Coronary artery (tissue), 2 donors: ENCODE data around the gene MMADHC.

Experiments used
- DNase-seq: peaks from one replicate; pipeline ENCODE4 v3.0.0-alpha.2; 2017; ENCODE audit warnings: low spot score
- H3K27ac ChIP-seq, 2 donors: fragments of 200-600 bp; sonication (generic); one replicate each; pipeline ENCODE4 v1.5.1; 2016 to 2019
- H3K4me3 ChIP-seq: fragments of 200-600 bp; sonication (generic); 2 replicates; pipeline ENCODE4 v1.5.1; 2016; ENCODE audit warnings: mild to moderate bottlenecking, moderate library complexity
- TF ChIP-seq, protein P1 (sequence below): fragments of 200-600 bp; sonication (generic); IDR thresholded peaks from one replicate; pipeline ENCODE4 v1.5.1; 2019; ENCODE audit warnings: antibody characterized with exemption

Gene MMADHC

DNA sequence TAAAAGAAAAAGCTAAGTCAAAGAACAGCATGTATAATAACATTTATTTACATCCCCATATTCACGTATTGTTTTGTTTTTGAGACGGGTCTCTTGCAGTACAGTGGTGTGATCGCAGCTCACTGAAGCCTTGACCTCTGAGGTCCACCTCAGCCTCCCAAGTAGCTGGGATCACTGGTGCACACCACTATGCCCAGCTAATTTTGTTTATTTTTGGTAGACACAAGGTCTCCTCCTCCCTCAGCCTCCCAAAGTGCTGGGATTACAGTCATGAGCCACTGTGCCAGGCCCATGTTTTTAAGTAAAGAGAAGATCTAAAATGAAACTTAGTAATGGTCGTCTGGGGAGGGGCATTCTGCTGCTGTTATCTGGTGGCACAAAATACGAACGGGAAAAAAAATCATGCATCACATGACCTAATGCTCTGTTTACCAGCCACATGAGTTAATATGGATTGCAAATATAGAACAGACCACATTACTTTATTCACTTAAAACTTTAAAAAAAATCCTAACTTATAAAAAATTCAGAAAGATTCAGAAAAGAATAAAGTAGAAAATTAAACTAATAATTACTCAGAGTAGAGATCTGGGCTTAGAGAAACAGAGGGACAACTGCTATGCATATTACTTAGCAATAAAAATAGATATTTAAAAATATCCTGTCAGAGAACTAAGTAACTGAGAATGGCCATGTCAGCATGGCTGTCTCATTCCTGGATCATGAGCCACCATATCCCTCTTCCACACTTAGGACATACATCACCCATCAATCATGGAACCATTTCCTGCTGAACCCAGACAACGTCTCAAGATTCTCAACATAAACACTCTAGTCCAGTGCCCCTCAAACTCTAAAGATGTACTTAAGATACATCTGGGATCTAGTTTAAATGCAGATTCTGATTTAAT, 7.3 kb downstream of the MMADHC start:
- H3K4me3 ChIP-seq = peak overlapping the region; percentile 19
- no peak for DNase-seq
- peak overlapping the region in 1 of 2 donors; percentile 61 for H3K27ac ChIP-seq
- TF ChIP-seq, protein P1, sequence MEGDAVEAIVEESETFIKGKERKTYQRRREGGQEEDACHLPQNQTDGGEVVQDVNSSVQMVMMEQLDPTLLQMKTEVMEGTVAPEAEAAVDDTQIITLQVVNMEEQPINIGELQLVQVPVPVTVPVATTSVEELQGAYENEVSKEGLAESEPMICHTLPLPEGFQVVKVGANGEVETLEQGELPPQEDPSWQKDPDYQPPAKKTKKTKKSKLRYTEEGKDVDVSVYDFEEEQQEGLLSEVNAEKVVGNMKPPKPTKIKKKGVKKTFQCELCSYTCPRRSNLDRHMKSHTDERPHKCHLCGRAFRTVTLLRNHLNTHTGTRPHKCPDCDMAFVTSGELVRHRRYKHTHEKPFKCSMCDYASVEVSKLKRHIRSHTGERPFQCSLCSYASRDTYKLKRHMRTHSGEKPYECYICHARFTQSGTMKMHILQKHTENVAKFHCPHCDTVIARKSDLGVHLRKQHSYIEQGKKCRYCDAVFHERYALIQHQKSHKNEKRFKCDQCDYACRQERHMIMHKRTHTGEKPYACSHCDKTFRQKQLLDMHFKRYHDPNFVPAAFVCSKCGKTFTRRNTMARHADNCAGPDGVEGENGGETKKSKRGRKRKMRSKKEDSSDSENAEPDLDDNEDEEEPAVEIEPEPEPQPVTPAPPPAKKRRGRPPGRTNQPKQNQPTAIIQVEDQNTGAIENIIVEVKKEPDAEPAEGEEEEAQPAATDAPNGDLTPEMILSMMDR = no peak

DNA sequence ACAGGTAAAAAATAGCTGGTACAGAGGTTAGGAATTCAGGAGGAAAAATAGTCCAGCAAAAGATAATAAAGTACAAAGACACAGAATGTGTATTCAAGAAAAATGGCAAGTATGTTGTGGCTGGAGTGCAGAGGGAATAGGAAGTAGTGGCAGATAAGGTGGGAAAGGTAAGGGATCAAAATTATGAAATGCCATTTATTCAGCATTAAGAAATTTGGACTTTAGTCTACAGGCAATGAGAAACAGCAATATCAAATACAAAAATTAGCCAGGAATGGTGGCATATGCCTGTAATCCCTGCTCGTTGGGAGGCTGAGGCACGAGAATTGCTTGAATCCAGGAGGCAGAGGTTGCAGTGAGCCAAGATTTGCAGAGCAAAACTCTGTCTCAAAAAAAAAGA, 10.3 kb downstream of the MMADHC start:
- Histone ChIP-seq H3K27ac (no peak overlapping the region), H3K4me3 (no peak overlapping the region)
- no peak for DNase-seq
- TF ChIP-seq, protein P1 = no peak

DNA sequence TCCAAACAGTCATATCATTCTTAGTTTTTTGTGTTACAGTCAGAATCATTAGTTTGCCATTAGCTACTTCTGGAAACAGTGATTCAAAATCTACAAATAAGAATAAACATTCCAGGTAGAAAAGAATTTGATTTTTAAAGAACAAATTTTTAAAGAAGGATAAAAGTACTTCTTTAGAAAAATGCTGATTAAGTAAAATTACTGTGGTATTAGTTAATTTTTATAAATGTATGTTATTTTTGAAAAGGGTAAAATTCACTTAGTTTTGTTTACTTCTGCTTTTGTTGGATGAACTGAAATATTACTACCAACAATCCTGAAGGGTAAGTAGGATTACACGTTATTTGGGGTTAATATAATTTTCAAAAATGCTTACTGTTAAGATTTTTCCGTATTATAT, 11.8 kb downstream of the MMADHC start:
- TF ChIP-seq, protein P1 = no peak
- H3K4me3 ChIP-seq = no peak overlapping the region
- no peak for DNase-seq
- H3K27ac ChIP-seq = no peak overlapping the region

DNA sequence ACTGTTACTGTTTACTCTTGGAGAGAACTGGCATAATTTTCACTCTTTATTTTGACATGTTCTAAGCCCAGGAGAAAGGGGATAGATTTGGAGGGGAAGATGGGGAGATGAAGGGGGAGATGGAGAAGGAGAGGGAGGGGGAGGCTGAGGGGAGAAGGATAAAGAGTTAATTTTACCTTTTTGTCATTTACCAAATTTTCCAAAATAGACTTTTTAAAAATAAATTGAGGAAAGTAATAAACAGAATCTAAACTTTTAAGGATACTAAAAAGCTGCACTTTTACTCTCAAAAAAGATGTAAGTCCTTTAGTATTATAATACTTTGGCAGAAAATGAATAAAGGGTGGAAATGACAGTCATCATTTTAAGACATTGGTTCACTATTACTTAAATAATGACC, 12.3 kb downstream of the MMADHC start:
- no peak overlapping the region for H3K27ac ChIP-seq
- TF ChIP-seq, protein P1 = no peak
- no peak overlapping the region for H3K4me3 ChIP-seq
- DNase-seq = no peak

DNA sequence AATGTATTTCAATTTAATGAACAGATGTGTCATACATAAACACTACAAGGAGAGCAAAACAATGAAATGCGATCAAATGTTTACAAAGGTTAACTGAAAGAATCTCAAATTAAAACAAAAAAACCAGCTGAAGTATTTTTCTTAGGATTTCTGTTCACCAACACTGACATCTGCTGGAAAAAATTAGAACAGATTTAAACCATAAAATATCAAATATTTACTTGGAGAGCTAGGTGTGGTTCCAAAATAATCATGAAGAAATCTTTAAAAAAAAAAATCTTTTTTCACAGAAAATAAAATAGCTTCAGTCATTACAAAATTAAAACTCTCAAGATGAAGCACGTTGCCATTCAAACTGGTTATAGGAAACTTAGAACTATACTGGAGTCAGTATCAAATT, 13.8 kb downstream of the MMADHC start:
- no peak for DNase-seq
- TF ChIP-seq, protein P1 = no peak
- no peak overlapping the region for H3K4me3 ChIP-seq
- no peak overlapping the region for H3K27ac ChIP-seq

DNA sequence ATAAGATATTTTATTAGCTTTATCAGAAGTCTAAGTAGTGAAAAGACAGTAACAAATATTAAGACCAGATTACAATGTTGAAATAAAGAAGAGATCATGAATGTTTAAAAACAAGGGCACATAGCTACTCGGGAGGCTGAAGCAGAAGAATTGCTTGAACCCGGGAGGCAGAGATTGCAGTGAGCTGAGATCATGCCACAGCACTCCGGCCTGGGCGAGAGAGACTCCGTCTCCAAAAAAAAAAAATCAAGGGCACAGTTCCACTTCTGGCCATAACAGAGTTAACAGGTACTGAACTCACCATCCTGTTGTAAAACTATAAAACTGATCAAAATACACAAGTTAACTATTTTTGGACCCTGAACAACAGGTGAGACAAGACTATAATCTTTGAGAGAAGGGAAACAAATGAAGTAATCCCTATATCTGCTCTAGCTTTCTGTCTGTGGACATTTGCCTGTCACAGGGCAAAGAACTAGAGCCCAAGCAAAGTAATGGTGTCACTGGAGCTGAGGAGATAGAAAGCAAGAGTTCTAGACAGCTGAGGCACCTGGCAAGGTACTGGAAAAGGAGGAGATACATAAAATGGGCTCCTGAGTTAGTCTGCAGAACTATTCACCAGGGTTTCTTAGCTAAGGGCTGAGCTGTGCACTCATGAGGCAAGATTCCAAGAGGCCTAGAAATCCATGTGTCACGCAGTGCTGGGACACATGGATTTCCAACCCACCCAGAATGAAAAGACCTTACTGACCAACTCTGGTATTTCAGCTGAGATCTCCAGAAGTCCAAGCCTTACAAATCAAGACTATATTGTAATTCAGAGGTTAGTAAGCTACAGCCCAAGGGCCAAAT, 15.2 kb downstream of the MMADHC start:
- DNase-seq = no peak
- H3K4me3 ChIP-seq = no peak overlapping the region
- TF ChIP-seq, protein P1 = no peak
- H3K27ac ChIP-seq = peak overlapping the region; percentile 61
